Stimulated activated naive B cell treated with anti-CD40 and anti-IgM and Interleukin-4, amounts not matched to agents 10 μg/mL and 1 μg/mL and 100 μg/mL, for 72 hours (primary cell): Measurements from ENCODE around the gene DNAAF1.

ENCODE experiments used
- ATAC-seq, 2 donors: fragments of 150-1000 bp; cut with Tn5 transposase; replicated peaks; 2 replicates each; pipeline ENCODE4 v1.10.0; 2021; ENCODE audit warnings: moderate library complexity in 1 of 2
- DNase-seq: peaks from one replicate; pipeline ENCODE4 v3.0.0; 2021
- H3K27ac Mint-ChIP-seq: one replicate; pipeline ENCODE4 v1.8.0; 2022; ENCODE audit warnings: mild to moderate bottlenecking, mixed read lengths
- H3K27me3 Mint-ChIP-seq, 2 donors: one replicate each; pipeline ENCODE4 v1.8.0; 2022; ENCODE audit warnings: mixed read lengths in 2 of 2
- H3K36me3 Mint-ChIP-seq, 2 donors: one replicate each; pipeline ENCODE4 v1.8.0; 2022; ENCODE audit warnings: mixed read lengths in 2 of 2, mild to moderate bottlenecking in 1 of 2
- H3K4me1 Mint-ChIP-seq, 2 donors: one replicate each; pipeline ENCODE4 v1.8.0; 2022; ENCODE audit warnings: mixed read lengths in 2 of 2, mild to moderate bottlenecking in 1 of 2
- H3K4me3 Mint-ChIP-seq, 2 donors: one replicate each; pipeline ENCODE4 v1.8.0; 2022; ENCODE audit warnings: mild to moderate bottlenecking in 2 of 2, mixed read lengths in 2 of 2, moderate library complexity in 1 of 2
- H3K9me3 Mint-ChIP-seq, 2 donors: one replicate each; pipeline ENCODE4 v1.8.0; 2022; ENCODE audit warnings: mixed read lengths in 2 of 2, mild to moderate bottlenecking in 1 of 2

The DNAAF1 gene

DNA sequence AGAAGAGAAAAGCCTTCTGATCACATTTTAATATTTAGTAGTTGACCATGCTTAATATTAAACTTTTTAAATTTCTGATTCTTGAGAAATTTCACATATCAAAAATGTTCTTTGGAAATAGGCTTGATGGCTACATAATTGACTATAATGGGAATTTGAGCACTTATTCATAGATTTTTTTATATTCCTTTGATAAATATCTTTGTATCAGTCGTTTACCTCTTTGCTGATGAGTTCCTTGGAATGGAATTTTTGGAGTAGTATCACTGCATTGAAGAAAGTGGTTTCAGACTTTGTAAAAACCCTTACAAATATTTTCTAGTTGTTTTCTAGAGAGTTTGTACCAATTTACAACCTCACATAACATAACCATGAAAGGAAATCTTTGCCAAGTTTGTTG lies 14.7 kb downstream of the DNAAF1 start:
- peaks cover 47 to 66% of the 10 kb centered on the region in 2 donors for H3K27me3 Mint-ChIP-seq
- no peak overlapping the region for H3K4me3 Mint-ChIP-seq
- no peaks in the 10 kb centered on the region for H3K36me3 Mint-ChIP-seq
- no peaks in the 10 kb centered on the region for H3K9me3 Mint-ChIP-seq
- ATAC-seq = no peak
- DNase-seq = no peak
- H3K4me1 Mint-ChIP-seq = peaks cover 0 to 7% of the 10 kb centered on the region in 2 donors
- H3K27ac Mint-ChIP-seq = no peak overlapping the region

DNA sequence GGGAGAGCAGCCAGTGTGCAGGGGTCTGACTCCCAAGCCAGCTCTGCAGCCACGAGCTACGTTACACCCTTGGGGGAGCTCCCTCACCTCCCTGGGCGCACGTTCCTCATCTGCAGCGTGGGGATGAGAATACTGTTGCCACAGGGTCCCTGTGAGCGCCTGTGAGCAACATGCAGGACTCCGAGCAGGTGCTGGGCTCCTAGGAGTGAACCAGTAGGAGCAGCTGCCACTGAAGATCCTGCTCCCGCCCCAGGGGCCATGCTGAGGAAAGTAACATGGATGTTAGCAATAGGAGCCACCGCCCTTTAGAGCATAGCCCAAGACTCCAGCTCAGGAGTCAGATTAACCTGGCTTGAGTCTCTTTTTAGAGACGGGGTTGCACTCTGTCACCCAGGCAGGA lies 15.9 kb downstream of the DNAAF1 start:
- peaks cover 0 to 7% of the 10 kb centered on the region in 2 donors for H3K4me1 Mint-ChIP-seq

GRCh38 chr16:84161801-84162200 lies 16.7 kb downstream of the DNAAF1 start:
- Mint-ChIP-seq H3K9me3 (no peaks in the 10 kb centered on the region), H3K27me3 (peaks cover 44 to 64% of the 10 kb centered on the region in 2 donors), H3K36me3 (no peaks in the 10 kb centered on the region), H3K4me1 (peaks cover 0 to 7% of the 10 kb centered on the region in 2 donors), H3K4me3 (no peak overlapping the region), H3K27ac (no peak overlapping the region)
- no peak for DNase-seq
- no peak for ATAC-seq

More for the DNA sequence above, 15.9 kb downstream of the DNAAF1 start:
- H3K36me3 Mint-ChIP-seq = no peaks in the 10 kb centered on the region
- ATAC-seq (no peak), DNase-seq (no peak)
- H3K9me3 Mint-ChIP-seq = no peaks in the 10 kb centered on the region
- H3K27ac Mint-ChIP-seq = no peak overlapping the region
- peaks cover 47 to 67% of the 10 kb centered on the region in 2 donors for H3K27me3 Mint-ChIP-seq
- no peak overlapping the region for H3K4me3 Mint-ChIP-seq

GRCh38 chr16:84165746-84166145 lies 20.6 kb downstream of the DNAAF1 start:
- Mint-ChIP-seq H3K4me1 (no peaks in the 10 kb centered on the region), H3K9me3 (no peaks in the 10 kb centered on the region), H3K4me3 (no peak overlapping the region), H3K27ac (no peak overlapping the region), H3K27me3 (peaks cover 35 to 53% of the 10 kb centered on the region in 2 donors), H3K36me3 (no peaks in the 10 kb centered on the region)
- DNase-seq (no peak), ATAC-seq (no peak)

DNA sequence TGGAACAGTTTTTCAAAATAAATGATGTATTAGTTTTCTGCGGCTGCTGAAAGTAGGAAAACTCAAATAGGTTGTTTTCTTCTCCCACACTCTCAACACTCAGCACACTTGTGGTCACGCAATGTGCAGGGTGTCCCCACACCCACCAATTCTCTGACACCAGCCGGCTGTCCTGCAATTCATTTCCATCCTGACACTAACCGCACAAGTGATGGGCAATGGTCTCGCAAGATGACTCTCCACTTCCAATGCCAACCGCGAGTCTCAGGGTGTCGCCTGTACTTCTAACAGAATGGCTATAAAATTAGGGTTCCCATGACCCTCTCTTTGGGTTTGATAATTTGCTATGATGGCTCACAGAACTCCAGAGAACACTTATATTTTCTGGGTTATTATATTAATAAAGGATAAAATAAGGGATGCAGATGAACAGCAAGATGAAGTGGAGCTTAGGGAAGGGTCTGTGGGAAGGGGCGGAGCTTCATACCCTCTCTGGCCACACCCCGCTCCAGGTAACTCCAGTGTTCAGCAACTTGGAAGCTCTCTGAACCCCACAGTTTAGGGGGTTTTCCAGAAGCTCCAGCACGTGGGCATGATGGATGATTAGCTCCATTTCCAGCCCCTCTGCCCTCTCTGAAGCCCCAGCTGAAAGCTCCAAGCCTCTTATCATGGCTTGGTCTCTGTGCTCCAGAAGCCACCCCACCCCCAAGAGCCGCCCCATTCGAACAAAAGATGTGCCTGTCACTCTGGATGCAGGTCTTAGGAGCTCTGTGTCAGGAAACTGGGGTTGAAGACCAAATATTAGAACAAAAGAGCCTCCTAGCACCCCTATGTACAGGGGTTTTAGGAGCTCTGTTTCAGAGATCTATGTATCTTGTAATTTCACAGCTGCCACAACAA lies 21.9 kb downstream of the DNAAF1 start:
- no peaks in the 10 kb centered on the region for H3K9me3 Mint-ChIP-seq
- H3K27ac Mint-ChIP-seq = no peak overlapping the region
- no peak for ATAC-seq
- no peak for DNase-seq
- no peak overlapping the region for H3K4me3 Mint-ChIP-seq
- H3K4me1 Mint-ChIP-seq = no peaks in the 10 kb centered on the region
- H3K36me3 Mint-ChIP-seq = no peaks in the 10 kb centered on the region
- H3K27me3 Mint-ChIP-seq = peaks cover 29 to 51% of the 10 kb centered on the region in 2 donors

DNA sequence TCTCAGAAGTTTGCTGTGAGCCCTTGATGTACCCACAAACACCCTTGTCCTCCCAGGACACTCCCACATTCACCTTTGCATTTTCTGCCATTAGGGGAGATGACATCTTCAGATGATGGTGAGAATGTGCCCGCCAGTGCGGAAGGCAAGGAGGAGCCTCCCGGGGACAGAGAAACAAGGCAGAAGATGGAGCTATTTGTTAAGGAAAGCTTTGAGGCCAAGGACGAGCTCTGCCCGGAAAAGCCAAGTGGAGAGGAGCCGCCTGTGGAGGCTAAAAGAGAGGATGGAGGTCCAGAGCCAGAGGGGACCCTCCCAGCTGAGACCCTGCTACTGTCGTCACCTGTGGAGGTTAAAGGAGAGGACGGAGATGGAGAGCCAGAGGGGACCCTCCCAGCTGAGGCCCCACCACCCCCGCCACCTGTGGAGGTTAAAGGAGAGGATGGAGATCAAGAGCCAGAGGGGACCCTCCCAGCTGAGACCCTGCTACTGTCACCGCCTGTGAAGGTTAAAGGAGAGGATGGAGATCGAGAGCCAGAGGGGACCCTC lies 24.7 kb downstream of the DNAAF1 start:
- no peaks in the 10 kb centered on the region for H3K36me3 Mint-ChIP-seq
- ATAC-seq (no peak), DNase-seq (no peak)
- H3K27me3 Mint-ChIP-seq = peaks cover 27 to 40% of the 10 kb centered on the region in 2 donors
- no peak overlapping the region for H3K4me3 Mint-ChIP-seq
- no peaks in the 10 kb centered on the region for H3K4me1 Mint-ChIP-seq
- H3K27ac Mint-ChIP-seq = peak overlapping the region; percentile 48
- H3K9me3 Mint-ChIP-seq = no peaks in the 10 kb centered on the region

- Mint-ChIP-seq H3K27ac (no peak overlapping the region), H3K36me3 (peaks cover 7 to 14% of the 10 kb centered on the region in 2 donors), H3K4me1 (peaks cover 12 to 25% of the 10 kb centered on the region in 2 donors), H3K27me3 (peaks cover 12 to 21% of the 10 kb centered on the region in 2 donors), H3K4me3 (no peak overlapping the region), H3K9me3 (no peaks in the 10 kb centered on the region)
- ATAC-seq (no peak), DNase-seq (no peak)
Measured at GRCh38 chr16:84174396-84174795, 29.3 kb downstream of the DNAAF1 start.

- Mint-ChIP-seq H3K36me3 (peaks cover 7 to 16% of the 10 kb centered on the region in 2 donors), H3K9me3 (no peaks in the 10 kb centered on the region), H3K4me1 (peaks cover 12 to 25% of the 10 kb centered on the region in 2 donors), H3K27ac (peak overlapping the region; percentile 44), H3K4me3 (peak overlapping the region; percentile 30 to 64), H3K27me3 (peaks cover 4 to 11% of the 10 kb centered on the region in 2 donors)
- DNase-seq (peak; percentile 58), ATAC-seq (peak; percentile 90)
Measured at GRCh38 chr16:84175350-84176081, 30.4 kb downstream of the DNAAF1 start.

GRCh38 chr16:84176192-84177053 lies 31.3 kb downstream of the DNAAF1 start:
- Mint-ChIP-seq H3K27ac (no peak overlapping the region), H3K4me3 (peak overlapping the region in 1 of 2 donors; percentile 51), H3K36me3 (peaks cover 10 to 23% of the 10 kb centered on the region in 2 donors), H3K27me3 (peaks cover 4 to 11% of the 10 kb centered on the region in 2 donors), H3K4me1 (peaks cover 12 to 25% of the 10 kb centered on the region in 2 donors), H3K9me3 (no peaks in the 10 kb centered on the region)
- DNase-seq (no peak), ATAC-seq (no peak)

GRCh38 chr16:84177741-84178073 lies 32.6 kb downstream of the DNAAF1 start:
- DNase-seq = no peak

DNA sequence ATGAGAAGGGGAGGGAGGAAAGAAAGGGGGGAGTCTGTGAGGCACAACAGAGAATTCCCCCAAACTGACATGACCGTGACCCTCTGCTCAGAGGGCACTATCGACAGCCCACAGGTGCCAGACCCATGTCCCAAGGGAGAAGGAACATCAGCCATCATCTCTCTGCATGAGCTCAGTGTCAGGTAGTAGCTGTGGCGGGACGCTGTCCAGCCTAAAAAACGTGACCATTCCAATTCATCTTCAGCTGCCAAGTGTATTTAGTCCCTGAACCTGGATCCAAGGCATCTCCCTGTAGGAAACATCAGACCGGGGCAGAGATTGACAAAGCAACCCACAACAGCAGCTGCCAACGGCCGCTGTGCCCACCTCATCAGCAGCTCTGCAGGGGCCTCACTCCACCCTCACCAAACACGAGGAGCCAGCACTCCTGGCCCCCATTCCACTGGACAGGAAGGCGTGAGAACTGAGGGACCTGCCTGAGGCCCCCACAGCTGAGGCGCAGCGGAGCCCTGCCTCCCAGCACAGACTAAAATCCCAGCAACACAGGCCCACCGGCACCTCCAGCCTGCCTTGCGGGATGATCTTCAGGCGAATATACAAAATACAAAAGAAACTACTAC lies 33.1 kb downstream of the DNAAF1 start:
- Mint-ChIP-seq H3K4me3 (no peak overlapping the region), H3K27ac (no peak overlapping the region), H3K27me3 (peaks cover 0 to 4% of the 10 kb centered on the region in 2 donors), H3K4me1 (peaks cover 13 to 25% of the 10 kb centered on the region in 2 donors), H3K36me3 (peaks cover 19 to 35% of the 10 kb centered on the region in 2 donors), H3K9me3 (no peaks in the 10 kb centered on the region)
- DNase-seq = no peak
- no peak for ATAC-seq

More at GRCh38 chr16:84177741-84178073, 32.6 kb downstream of the DNAAF1 start:
- Mint-ChIP-seq H3K9me3 (no peaks in the 10 kb centered on the region), H3K27me3 (peaks cover 4% of the 10 kb centered on the region in 2 donors), H3K4me1 (peaks cover 12 to 25% of the 10 kb centered on the region in 2 donors), H3K36me3 (peaks cover 14 to 30% of the 10 kb centered on the region in 2 donors), H3K27ac (peak overlapping the region; percentile 2), H3K4me3 (no peak overlapping the region)
- no peak for ATAC-seq

DNA sequence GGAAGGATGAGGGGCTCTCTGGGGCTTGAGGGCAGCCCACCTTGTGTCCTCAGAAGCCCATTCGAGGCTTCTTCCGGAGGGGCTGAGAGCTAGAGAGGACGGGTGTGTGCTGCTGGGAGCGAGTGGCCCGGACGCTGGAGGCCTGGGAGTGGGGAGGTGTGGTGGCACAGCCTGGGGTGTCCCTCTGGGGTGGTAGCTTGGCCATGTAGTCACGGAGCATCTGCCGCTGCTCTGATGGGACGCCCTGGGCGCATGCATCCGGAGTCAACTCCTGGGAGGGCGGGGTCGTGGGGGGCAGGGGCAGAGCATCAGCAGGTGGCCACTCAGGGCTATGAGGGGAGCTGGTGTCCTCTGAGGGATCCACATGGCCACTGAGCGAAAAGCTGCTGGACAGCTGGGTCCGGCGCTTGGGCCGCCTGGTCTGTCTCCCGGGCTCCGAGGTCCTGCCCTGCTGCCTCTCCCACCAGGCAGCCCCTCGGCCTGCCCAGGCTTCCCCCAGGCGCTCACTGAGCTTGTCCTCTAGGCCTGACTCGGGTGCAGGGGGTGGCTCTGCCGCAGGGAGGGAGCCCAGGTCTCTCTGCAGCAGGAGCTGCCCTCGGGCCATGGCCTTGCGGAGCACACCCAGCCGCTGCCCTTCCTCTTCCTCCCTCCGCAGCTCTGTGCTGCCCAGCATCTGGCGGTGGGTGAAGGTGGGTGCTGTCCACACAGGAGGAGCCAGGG lies 33.9 kb downstream of the DNAAF1 start:
- H3K27ac Mint-ChIP-seq = no peak overlapping the region
- H3K36me3 Mint-ChIP-seq = peaks cover 24 to 41% of the 10 kb centered on the region in 2 donors
- no peak overlapping the region for H3K4me3 Mint-ChIP-seq
- no peaks in the 10 kb centered on the region for H3K9me3 Mint-ChIP-seq
- ATAC-seq (no peak), DNase-seq (no peak)
- peaks cover 15 to 28% of the 10 kb centered on the region in 2 donors for H3K4me1 Mint-ChIP-seq
- H3K27me3 Mint-ChIP-seq = peaks cover 0 to 4% of the 10 kb centered on the region in 2 donors
